HG02870 (cell line): ENCODE results near the gene LSR.
"Not testable (repeated sequence)": the region's sequence is repeated elsewhere in the genome, so short reads cannot be mapped to it uniquely, and the experiment has no call there.

Source experiments
- ATAC-seq: cut with Tn5 transposase; IDR thresholded peaks from one replicate; pipeline ENCODE4 v1.9.1; 2021; ENCODE audit warnings: mild to moderate bottlenecking, moderate library complexity; ENCODE audit not compliant: unreplicated experiment

Gene LSR

GRCh38 chr19:35217649-35217990 is 31.2 kb upstream of the LSR start:
- no peak for ATAC-seq

- no peak for ATAC-seq
Measured at GRCh38 chr19:35219008-35219407, 29.8 kb upstream of the LSR start.

GRCh38 chr19:35220315-35220921 is 28.4 kb upstream of the LSR start:
- no peak for ATAC-seq

- not testable (repeated sequence) for ATAC-seq
Measured at GRCh38 chr19:35220973-35221590, 27.7 kb upstream of the LSR start.

- no peak for ATAC-seq
Measured at GRCh38 chr19:35222373-35223015, 26.3 kb upstream of the LSR start.

- ATAC-seq = no peak
Measured at GRCh38 chr19:35223084-35223790, 25.6 kb upstream of the LSR start.

- no peak for ATAC-seq
Measured at GRCh38 chr19:35223862-35224505, 24.8 kb upstream of the LSR start.

- ATAC-seq = no peak
Measured at GRCh38 chr19:35224681-35225571, 23.9 kb upstream of the LSR start.

GRCh38 chr19:35225951-35226350 is 22.9 kb upstream of the LSR start:
- no peak for ATAC-seq

GRCh38 chr19:35226748-35227147 is 22.1 kb upstream of the LSR start:
- ATAC-seq = no peak

- no peak for ATAC-seq
Measured at GRCh38 chr19:35228177-35228930, 20.4 kb upstream of the LSR start, which contains the start of gene FAM187B. TSS of gene FAM187B (minus strand) at chr19:35228739. CDS start at chr19:35228680, 59 bp downstream.

- no peak for ATAC-seq
Measured at GRCh38 chr19:35229601-35230000, 19.2 kb upstream of the LSR start.

GRCh38 chr19:35231956-35232645 is 16.7 kb upstream of the LSR start:
- no peak for ATAC-seq

- ATAC-seq = no peak
Measured at GRCh38 chr19:35232912-35233311, 15.9 kb upstream of the LSR start.

- no peak for ATAC-seq
Measured at GRCh38 chr19:35236638-35237400, 12.0 kb upstream of the LSR start.

- not testable (repeated sequence) for ATAC-seq
Measured at GRCh38 chr19:35239597-35239996, 9.2 kb upstream of the LSR start.

GRCh38 chr19:35240327-35240726 is 8.5 kb upstream of the LSR start:
- ATAC-seq = no peak

- no peak for ATAC-seq
Measured at GRCh38 chr19:35241417-35241816, 7.4 kb upstream of the LSR start.
